NCI-H2196 (cell line): ENCODE data around the gene RNF224.

Experiments
- DNase-seq: peaks from one replicate; lab custom pipeline; 2025; ENCODE audit not compliant: unreplicated experiment; lab: John Stamatoyannopoulos, UW

RNF224 gene

GRCh38 chr9:137227054-137227852 is at the start of gene RNF224:
Gene RNF224, plus strand, starts transcription at chr9:137227502. Its CDS starts 834 bp downstream, at chr9:137228336.
- peak; percentile 84 for DNase-seq

GRCh38 chr9:137178201-137178938 is 48.9 kb upstream of the RNF224 start:
- DNase-seq = no peak

- DNase-seq = no peak
Observed at GRCh38 chr9:137178939-137179630, 48.2 kb upstream of the RNF224 start.

DNA sequence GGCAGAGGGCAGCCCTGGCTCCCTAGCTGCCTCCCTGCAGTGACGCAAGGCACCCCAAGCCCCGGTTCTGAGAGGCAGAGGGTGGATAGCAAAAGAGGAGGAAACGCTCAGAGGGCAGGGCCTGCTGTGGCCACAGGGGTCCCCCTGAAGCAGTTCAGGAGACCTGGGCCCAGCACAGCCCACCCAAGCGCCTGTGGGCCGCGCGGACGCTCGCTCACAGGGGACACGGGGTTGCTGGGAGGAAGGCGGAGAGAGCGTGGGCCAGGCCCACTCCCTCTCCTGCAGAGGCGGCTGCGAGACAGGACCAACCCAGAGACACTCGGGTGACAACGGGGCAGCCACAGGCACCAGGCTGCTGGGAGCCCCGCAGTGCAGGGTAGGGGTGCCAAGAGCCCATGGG is 47.5 kb upstream of the RNF224 start:
- no peak for DNase-seq

DNA sequence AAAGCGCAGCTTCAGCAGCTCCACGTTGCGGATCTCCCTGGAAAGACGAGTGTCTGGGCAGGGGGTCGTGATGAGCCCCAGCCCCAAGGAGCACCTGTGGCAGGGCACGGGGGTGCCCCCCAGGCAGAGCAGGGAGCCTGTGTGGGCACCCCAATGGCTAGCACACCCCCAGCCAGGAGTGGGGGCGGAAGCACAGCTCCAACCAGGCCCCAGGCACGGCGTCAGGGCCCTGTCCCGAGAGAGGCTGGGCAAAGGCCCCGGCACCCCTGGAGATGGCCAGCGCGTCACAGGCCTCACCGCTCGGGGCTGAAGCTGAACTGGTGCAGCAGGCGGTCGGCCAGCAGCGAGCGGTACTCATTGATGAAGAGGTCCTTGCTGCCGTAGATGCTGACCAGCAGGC is 46.8 kb upstream of the RNF224 start:
- no peak for DNase-seq

- no peak for DNase-seq
Observed at GRCh38 chr9:137181680-137182079, 45.6 kb upstream of the RNF224 start.

GRCh38 chr9:137182836-137183235 is 44.5 kb upstream of the RNF224 start:
- no peak for DNase-seq

DNA sequence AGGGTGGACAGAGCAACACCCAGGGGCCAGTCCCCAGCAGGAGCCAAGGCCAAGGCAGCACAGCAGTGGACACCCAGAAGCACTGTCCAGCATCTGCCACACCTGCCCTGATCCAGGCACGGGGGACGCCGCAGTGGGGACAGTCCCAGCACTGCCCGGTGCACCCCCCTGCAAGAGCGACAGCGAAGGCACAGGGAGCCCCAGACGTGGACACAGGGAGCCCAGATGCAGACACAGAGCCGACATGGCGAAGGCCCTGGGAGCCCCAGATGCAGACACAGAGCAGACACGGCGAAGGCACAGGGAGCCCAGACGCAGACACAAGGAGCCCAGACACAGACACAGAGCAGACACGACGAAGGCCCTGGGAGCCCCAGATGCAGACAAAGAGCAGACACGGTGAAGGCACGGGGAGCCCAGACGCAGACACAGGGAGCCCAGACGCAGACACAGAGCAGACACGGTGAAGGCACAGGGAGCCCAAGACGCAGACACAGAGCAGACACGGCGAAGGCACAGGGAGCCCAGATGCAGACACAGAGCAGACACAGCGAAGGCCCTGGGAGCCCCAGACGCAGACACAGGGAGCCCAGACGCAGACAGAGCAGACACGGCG is 43.2 kb upstream of the RNF224 start:
- no peak for DNase-seq

GRCh38 chr9:137184881-137185660 is 42.2 kb upstream of the RNF224 start:
- no peak for DNase-seq

DNA sequence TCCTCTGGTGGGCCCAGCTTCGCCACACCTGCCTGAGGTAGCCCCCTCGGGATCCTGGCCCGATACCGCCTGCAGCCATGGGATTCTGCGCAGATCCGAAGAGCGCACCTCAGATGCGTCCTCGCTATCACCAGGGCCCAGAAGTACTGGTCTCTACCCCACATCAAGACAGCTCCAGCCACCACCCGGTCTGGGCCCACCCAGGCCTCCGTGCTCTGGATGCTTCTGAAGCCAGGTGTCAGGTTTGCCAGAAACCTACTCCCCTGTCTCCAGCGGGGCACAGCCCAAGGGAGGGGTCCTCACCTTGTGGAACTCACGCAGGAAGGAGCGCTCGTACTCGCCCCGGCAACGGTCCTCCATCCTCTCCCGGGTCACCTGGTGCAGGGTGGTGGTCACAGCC is 41.4 kb upstream of the RNF224 start:
- DNase-seq = no peak

DNA sequence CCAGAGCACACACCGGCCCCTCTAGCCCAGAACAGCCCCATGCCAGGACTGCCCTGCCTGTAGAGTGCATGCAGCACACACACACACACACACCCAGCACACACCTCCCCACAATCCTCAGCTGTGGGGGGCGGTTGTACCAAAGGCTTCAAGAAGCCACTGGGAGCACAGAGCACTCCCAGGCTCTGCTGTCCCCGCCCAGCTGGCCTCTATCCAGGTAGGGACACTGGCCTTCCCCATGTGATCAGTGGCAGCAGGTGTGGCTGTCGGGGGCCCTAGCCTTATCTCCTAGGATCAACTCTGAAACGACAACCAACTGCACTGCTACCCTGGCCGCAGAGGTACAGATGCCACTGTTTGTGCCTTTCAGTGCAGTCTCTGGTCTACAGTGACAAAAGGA is 40.9 kb upstream of the RNF224 start:
- peak; percentile 14 for DNase-seq

GRCh38 chr9:137187386-137187785 is 39.9 kb upstream of the RNF224 start:
- DNase-seq = no peak

DNA sequence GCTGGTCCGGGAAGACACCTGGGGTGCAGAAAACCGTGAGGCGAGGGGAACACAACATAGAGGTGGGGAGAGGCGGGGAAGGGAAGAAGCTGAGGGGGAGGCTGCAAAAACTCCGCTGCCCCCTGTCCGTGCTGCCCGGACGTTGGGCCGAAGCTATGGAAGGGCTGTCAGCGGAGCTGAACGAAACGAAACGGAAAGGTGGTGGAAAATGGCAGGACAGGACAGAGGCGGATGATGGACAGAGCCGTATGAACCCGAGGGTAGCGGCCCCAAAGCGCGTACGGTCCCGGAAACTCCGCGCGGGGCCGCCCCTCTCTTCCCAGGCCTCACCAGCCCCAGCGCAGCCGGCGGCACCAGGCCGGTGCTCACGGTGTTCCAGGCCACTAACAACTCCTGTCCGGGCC is 39.2 kb upstream of the RNF224 start:
- DNase-seq = no peak

GRCh38 chr9:137188490-137189296 is 38.6 kb upstream of the RNF224 start, which contains the start of the genes ANAPC2 and SSNA1:
Gene ANAPC2, minus strand, starts transcription at chr9:137188560. Its CDS starts 28 bp downstream, at chr9:137188532.
Gene SSNA1, plus strand, starts transcription at chr9:137188676. Its CDS starts 51 bp downstream, at chr9:137188727.
- peak; percentile 96 for DNase-seq

GRCh38 chr9:137189297-137190295 is 37.7 kb upstream of the RNF224 start:
- no peak for DNase-seq

- no peak for DNase-seq
Observed at GRCh38 chr9:137190315-137190856, 36.9 kb upstream of the RNF224 start.

GRCh38 chr9:137191245-137191644 is 36.1 kb upstream of the RNF224 start:
- DNase-seq = no peak
